ENCODE results near the gene KLHL10. TPM values are rescaled to one million over a fixed set of nuclear protein-coding genes. Genes with fewer than 3 reads are reported as not detected.

Gene KLHL10
- polyA plus RNA-seq, 4 donors = 0.16 to 0.58 (median 0.23) TPM; not detected in 1

DNA sequence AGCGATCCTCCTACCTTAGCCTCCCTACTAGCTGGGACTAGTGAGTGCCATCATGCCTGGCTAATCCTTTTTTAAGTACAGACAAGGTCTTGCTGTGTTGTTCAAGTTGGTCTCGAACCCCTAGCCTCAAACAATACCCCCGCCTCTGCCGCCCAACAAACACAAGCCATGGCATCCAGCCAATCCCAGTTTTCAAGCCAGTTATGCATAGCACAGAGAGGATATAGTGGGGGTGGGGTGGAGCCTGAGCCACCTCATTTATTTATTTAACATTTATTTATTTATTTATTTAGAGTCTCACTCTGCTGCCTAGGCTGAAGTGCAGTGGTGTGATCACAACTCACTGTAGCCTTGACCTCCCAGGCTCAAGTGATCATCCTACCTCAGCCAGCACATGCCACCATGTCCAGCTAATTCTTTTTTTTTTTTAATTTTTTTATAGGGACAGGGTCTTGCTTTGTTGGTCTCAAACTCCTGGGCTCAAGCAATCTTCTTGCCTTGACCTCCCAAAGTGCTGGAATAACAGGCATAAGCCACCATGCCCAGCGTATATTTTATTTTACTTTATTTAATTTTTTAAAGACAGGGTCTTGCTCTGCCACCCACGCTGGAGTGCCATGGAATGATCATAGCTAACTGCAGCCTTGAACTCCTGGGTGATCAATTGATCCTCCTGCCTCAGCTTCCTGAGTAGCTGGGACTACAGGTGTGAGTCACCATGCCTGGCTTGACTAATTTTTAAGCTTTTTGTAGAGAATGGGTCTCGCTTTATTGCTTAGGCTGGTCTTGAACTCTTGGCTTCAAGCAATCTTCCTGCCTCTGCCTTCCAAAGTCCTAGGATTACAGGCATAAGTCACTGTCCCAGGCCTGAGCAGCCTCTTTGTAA is 53.8 kb downstream of the KLHL10 start:
- no peak for DNase-seq (ENCODE audit: low read depth in 4 of 4, low spot score in 2 of 4)

DNA sequence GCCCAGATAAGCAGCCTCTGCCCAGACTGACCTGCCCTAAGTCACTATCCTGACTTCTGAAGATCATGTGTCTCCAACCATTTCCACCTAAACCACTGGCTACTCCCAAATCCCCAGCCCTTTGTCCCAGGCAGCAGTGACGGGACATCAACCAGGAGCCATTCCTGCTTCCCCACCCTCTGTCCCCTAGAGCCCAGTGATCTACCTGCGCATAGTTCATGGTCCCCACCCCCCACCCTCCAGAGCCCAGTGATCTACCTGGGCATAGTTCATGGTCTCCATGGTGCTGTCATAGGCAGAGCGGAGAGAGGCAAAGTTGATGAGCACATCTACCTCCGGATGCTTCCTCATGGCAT is 54.4 kb downstream of the KLHL10 start:
- no peak for DNase-seq (ENCODE audit: low read depth in 4 of 4, low spot score in 2 of 4)

DNA sequence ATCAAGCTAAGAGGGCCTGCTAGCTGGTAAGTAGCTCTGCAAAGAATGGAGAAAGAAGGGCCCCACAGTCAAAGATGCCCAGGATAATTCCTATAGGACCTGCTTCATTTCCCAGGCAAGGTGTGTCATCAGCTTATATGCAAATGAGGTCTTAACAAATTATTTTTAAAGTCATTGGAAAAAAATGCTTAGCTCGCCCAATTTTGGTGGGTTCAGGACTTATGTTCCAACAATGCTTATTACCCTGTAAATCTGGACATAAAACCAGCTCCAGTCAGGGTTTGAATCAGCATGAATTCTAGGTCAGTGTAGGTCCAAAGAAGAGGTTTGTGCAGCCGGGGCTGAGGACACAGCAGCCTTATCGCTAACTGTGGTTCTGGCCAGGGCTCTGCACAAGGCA is 55.8 kb downstream of the KLHL10 start:
- DNase-seq (ENCODE audit: low read depth in 4 of 4, low spot score in 2 of 4) = no peak

DNA sequence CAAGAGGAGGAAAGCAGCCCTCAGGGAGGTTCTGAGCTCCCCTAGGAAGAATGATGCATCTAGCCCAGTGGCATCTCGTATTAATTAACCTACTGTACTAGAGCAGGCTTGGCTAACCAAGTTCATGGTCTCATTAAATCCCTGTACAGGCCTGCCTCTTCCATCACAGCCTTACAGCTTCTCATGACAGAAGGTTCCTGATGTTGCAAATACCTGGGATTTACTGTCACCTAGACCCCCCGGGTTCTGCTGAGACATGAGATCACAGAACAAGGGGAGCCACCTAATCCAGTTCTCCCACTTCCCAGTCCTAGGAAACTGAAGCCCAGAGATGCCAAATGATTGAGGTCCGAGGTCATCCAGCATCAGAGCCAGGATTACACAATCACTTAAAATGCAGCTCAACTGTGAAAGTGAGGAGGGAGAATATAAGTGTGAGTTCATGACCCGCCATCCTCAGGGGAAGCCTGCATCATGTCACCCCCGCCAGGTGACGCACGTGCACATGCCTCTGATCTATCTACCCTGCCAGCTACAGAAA is 57.2 kb downstream of the KLHL10 start:
- no peak for DNase-seq (ENCODE audit: low read depth in 4 of 4, low spot score in 2 of 4)

DNA sequence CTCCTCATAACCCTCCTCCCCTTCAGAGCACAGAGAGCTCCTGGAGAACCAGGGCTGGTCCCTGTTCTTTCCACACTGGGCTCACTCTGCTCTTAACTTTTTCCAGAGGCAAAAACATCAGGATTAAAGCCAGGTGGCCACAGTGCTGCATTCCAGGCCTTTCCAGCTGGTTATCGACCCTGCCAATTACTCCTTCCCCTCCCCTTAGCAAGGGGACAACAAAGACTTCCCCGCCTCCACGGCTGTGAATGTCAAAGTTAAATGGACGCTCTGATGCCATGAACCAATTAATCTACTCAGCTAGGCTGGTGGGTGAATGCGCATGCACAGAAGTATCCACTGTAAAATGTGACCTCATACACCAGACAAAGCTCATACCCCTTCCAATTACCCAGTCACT is 58.0 kb downstream of the KLHL10 start:
- no peak for DNase-seq (ENCODE audit: low read depth in 4 of 4, low spot score in 2 of 4)

DNA sequence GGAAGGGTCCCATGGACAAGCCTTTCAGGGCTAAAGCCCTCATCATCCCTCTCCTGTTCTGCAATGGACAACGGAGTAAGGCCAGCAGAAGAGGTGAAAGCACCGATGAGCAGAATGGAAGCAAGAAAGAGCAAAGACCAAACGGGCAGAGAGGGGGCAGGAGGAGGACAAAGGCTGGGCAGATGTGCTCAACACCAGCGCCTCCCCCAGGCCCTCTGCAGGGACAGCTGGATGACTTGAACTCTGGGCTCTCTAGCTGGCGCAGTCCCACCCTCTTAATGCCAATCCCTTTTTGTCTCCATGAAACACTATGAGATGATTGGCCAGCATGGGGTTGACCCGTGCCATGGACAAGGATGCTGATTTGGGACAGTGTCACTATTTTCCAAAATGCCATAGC is 59.1 kb downstream of the KLHL10 start:
- DNase-seq (ENCODE audit: low read depth in 4 of 4, low spot score in 2 of 4) = no peak

Other genes starting within 250 kb of the KLHL10 start
- not detected for gene KRT16, start 225.1 kb upstream of the KLHL10 start, polyA plus RNA-seq (ENCODE audit: insufficient read length in 4 of 4)
- 1 to 10 TPM; 1.5 to 3.4 (median 1.7) TPM for gene KRT17, start 213.2 kb upstream of the KLHL10 start, polyA plus RNA-seq (ENCODE audit: insufficient read length in 4 of 4)
- 100 to 1,000 TPM; 593 to 776 (median 721) TPM for gene EIF1, start 148.9 kb upstream of the KLHL10 start, polyA plus RNA-seq (ENCODE audit: insufficient read length in 4 of 4)
- not detected for gene GAST, start 125.5 kb upstream of the KLHL10 start, polyA plus RNA-seq (ENCODE audit: insufficient read length in 4 of 4)
- 1 to 10 TPM in 3 of 4 donors, under 1 TPM in 1; 0.78 to 1.7 (median 1.4) TPM for gene HAP1, start 103.2 kb upstream of the KLHL10 start, polyA plus RNA-seq (ENCODE audit: insufficient read length in 4 of 4)
- 100 to 1,000 TPM; 185 to 252 (median 210) TPM for gene JUP, start 51.1 kb upstream of the KLHL10 start, polyA plus RNA-seq (ENCODE audit: insufficient read length in 4 of 4)
- 10 to 100 TPM; 33.8 to 55.6 (median 46.2) TPM for gene P3H4, start 25.9 kb upstream of the KLHL10 start, polyA plus RNA-seq (ENCODE audit: insufficient read length in 4 of 4)
- gene FKBP10, start 24.8 kb upstream of the KLHL10 start, polyA plus RNA-seq (ENCODE audit: insufficient read length in 4 of 4) = 100 to 1,000 TPM; 132 to 191 (median 162) TPM
- 100 to 1,000 TPM in 2 of 4 donors, 10 to 100 TPM in 2; 96.1 to 113 (median 101) TPM for gene NT5C3B, start 1.6 kb upstream of the KLHL10 start, polyA plus RNA-seq (ENCODE audit: insufficient read length in 4 of 4)
- 10 to 100 TPM in 2 of 4 donors, 1 to 10 TPM in 2; 8.3 to 11.4 (median 10.0) TPM for gene KLHL11, start 27.6 kb downstream of the KLHL10 start, polyA plus RNA-seq (ENCODE audit: insufficient read length in 4 of 4)
- 10 to 100 TPM; 84.7 to 90.6 (median 86.7) TPM for gene ACLY, start 81.1 kb downstream of the KLHL10 start, polyA plus RNA-seq (ENCODE audit: insufficient read length in 4 of 4)
- gene ODAD4, start 92.8 kb downstream of the KLHL10 start, polyA plus RNA-seq (ENCODE audit: insufficient read length in 4 of 4) = 1 to 10 TPM; 6.4 to 8.5 (median 7.5) TPM
- gene CNP, start 129.0 kb downstream of the KLHL10 start, polyA plus RNA-seq (ENCODE audit: insufficient read length in 4 of 4) = 10 to 100 TPM; 64.6 to 87.5 (median 73.3) TPM
- gene DNAJC7, start 179.6 kb downstream of the KLHL10 start, polyA plus RNA-seq (ENCODE audit: insufficient read length in 4 of 4) = 100 to 1,000 TPM; 122 to 167 (median 156) TPM
- 10 to 100 TPM; 49.4 to 62.2 (median 56.2) TPM for gene NKIRAS2, start 182.3 kb downstream of the KLHL10 start, polyA plus RNA-seq (ENCODE audit: insufficient read length in 4 of 4)
- 1 to 10 TPM; 3.6 to 6.4 (median 4.9) TPM for gene C17orf113, start 212.8 kb downstream of the KLHL10 start, polyA plus RNA-seq (ENCODE audit: insufficient read length in 4 of 4)